Stimulated activated CD8-positive, alpha-beta memory T cell treated with anti-CD3 and anti-CD28 coated beads, Interleukin-15, amount 100 ng/mL, for 24 hours (primary cell): ENCODE results near the gene PLCL1.

Experiments used
- DNase-seq: peaks from one replicate; pipeline ENCODE4 v3.0.0-alpha.2; 2020; ENCODE audit warnings: low read depth

PLCL1 gene

GRCh38 chr2:198116756-198117155 lies 312.4 kb downstream of the PLCL1 start:
- DNase-seq: no peak

GRCh38 chr2:198117406-198118041 lies 313.1 kb downstream of the PLCL1 start:
- DNase-seq: no peak

DNA sequence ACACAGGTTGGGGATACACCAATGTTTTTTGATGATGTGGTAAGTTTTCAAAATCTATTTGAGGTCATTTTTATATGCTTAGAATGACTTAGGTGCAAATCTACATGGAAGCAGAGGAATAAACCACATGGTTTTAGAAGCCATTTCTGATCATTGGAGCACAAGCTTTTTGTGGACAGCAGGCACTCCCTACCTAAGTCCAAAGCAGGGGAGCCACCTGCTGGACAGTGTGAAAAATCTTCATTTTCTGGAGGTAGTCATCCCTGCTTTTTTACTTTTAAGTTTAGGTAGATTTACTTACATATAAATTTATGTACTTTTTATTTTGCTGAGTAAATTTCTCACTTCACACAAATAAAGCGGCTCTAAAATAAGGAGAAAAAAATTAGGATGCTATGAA lies 323.2 kb downstream of the PLCL1 start:
- no peak for DNase-seq

DNA sequence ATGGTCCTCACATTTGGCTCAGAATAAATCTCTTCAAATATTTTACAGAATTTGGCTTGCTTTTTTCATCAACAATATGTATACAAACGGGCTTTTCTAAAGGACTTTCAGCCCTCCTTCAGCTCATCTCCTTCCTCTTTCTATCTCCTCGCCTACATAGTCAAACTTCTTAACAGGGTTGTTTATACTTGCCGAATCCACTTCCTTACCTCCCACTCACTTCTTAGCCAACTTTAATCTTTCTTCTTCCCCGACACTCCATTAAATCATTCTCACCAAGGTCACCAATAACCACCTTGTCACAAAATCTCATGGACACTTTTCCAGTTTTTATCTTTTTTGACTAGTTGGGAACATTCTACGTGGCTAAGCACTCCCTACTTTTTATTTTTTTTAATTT lies 325.2 kb downstream of the PLCL1 start:
- DNase-seq: no peak

- DNase-seq: no peak
Measured at GRCh38 chr2:198134293-198134955, 330.0 kb downstream of the PLCL1 start.

DNA sequence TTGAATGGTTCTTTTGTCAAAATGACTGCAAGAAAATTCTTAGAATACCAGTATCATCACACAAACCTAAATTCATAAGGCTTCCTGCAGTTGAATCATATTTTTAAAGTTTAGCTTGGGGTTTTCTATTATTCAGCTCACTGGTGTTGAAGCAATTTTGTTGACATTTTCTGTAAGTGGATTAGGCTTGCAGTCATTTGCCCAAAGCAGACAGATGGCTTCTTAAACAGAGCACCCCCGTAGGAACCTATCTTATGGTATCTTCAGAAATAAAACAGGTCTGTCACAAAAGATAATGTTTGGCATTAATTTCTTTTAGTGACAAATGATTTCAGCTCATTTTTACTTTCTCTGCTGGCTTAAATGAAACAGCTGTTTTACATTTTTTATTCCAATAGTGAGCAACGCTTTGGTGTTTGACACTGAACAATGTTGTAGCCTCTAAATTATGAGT lies 331.1 kb downstream of the PLCL1 start:
- DNase-seq: no peak

DNA sequence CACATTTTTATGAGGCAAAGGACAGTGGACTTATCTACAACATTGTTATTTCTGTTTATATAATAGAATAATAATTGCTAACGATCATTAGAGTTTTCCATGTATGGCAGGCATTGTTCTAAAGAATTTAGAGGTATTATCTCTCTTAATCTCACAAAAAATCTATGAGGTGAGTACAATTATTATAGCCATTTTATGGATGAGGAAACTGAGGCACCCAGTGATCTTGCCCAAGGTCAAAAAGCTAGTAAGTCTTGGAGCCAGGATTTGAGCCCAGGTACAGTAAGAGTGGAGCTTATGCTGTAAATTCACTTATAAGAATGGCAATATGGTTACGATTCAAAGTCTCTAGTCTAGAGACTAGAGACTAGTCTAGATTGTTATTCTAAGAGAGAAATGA lies 331.7 kb downstream of the PLCL1 start:
- DNase-seq: no peak

GRCh38 chr2:198137733-198138132 lies 333.3 kb downstream of the PLCL1 start:
- no peak for DNase-seq

- DNase-seq: no peak
Measured at GRCh38 chr2:198141726-198142125, 337.3 kb downstream of the PLCL1 start.

DNA sequence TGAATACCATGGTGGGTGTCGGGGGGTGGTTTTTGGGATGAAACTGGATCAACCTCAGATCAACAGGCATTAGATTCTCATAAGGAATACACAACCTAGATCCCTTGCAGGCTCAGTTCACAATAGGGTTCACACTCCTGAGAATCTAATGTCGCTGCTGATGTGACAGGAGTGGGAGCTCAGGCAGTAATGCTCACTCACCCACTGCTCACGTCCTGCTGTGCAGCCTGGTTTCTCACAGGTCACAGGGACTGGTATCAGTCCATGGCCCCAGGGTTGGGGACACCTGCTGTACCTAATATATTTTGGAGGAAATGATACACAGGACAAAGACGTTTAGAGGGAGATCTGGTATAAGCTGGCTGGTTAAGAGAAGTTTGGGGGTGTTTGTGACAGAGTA lies 338.8 kb downstream of the PLCL1 start:
- DNase-seq: no peak

DNA sequence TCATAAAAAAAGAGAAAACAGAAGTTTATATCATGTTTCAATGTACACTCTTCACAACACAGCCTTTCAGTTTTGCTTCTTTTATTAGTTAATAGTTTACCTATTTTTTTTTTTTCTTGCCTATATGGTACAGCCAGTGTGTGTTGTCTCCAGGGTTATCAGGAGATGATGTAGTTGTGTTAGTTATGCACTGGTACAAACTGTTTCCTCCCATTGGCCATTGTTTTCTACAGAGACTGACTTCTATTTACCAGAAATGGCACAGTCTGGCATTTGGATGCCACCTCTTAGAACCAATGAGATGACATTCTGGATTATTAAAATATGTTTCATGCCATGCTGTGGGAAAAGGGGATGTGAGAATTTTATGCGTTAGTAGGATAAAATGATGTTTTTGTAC lies 339.4 kb downstream of the PLCL1 start:
- no peak for DNase-seq

GRCh38 chr2:198144660-198145059 lies 340.3 kb downstream of the PLCL1 start:
- DNase-seq: no peak

GRCh38 chr2:198146346-198146940 lies 342.1 kb downstream of the PLCL1 start:
- DNase-seq: no peak

DNA sequence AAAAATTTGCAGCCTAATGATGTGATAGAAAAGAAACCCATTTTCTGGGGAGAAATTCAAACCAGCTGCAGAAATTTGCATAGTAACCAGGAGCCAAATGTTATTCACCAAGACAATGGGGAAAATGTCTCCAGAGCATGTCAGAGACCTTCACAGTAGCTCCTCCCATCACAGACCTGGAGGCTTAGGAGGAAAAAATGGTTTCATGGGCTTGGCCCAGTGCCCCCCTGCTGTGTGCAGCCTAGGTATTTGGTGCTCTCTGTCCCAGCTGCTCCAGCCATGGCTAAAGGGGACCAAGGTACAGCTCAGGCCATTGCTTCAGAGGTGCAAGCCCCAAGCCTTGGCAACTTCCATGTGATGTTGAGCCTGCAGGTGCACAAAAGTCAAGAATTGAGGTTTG lies 352.9 kb downstream of the PLCL1 start:
- no peak for DNase-seq

DNA sequence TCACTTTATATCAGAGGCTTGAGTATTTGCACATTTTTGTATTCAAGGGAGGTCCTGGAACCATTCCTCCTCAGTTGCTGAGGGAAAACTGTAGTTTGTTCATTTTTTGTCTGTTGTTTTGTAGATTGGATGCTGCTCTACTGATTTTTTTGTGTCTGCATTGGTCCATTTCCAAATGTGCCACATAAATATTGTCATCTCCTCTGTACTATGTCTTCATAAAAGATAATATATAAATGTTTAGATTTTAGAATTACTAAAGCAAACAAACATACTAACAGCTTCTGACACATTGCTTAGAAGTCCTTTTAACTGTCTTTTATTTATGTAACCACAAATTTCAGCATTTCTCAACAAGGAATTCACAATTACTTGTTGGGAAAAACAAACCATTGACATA lies 356.8 kb downstream of the PLCL1 start:
- DNase-seq: no peak

GRCh38 chr2:198162276-198162675 lies 357.9 kb downstream of the PLCL1 start:
- DNase-seq: no peak

DNA sequence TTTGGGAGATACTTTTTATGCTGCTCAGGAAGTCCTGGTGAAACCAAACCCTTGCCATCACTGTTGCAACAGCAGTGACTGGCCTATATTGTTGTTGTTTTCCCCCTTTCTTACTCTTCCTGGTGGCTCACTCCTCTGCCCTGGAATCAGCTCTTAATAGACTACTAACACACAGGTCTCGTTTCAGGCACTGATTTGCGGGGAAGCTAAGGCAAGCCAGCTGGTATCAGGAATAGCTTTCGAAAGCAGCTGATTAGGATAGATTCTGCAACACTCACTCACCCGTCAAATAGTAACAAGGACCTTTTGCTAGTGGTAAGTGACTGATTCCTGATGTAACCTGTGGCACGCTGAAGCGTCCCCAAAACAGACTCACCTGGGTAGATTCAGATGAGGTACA lies 360.4 kb downstream of the PLCL1 start:
- DNase-seq: no peak

DNA sequence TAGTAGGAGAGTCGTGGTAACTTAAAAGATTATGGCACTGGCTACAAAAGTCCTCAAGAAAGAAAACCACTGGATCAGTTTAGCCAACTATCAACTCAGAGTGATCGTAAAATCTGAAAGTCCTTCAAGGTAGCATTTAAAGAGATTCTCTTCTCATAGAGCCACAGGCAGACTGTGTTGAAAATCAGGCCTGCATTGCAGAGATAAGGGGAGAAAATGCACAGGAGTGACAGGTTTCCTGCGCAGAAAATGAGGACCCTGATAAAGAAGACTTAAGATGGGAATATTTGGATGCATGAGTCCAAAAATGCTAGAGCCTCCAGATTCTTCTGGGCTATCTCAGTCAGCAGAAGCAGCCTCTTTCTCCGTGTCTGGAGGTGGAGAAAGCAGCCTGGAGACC lies 360.9 kb downstream of the PLCL1 start:
- DNase-seq: no peak

DNA sequence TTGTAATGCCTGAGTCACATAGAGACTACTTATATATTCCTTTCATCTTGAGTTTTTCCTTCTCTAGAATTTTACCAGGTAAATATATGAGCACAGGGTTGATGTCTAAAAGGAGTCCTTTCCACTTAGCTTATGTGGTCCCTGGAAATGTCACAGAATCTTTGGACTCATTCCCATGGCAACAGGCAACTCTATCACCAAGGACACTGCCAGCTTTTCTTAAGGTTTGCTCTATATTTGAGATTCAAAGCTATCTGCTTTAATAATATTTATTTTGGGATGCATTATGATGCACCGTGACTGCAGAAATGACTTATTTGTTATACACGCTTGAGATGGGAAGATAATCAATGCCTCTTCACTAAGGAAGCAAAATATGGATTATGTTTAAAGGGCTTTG lies 363.0 kb downstream of the PLCL1 start:
- DNase-seq: no peak

DNA sequence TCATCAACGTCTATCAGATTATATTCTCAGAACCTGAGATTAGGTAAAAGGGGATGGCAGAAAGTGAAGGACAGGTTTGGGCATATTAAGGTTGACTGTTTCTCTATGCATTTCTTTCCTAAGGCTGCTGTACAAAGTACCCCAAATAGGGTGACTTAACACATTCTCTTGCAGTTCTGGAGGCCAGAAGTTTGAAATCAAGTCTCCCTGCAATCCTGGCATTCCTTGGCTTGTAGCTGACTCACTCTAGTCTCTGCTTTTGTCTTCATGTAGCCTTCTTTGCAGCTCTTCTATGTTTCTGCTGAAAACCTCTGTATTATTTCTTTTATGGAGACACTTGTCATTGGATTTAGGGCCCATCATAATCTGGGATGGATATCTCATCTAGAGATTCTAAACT lies 364.3 kb downstream of the PLCL1 start:
- no peak for DNase-seq

- DNase-seq: no peak
Measured at GRCh38 chr2:198173242-198173641, 368.8 kb downstream of the PLCL1 start.

- DNase-seq: no peak
Measured at GRCh38 chr2:198173864-198174263, 369.5 kb downstream of the PLCL1 start.

DNA sequence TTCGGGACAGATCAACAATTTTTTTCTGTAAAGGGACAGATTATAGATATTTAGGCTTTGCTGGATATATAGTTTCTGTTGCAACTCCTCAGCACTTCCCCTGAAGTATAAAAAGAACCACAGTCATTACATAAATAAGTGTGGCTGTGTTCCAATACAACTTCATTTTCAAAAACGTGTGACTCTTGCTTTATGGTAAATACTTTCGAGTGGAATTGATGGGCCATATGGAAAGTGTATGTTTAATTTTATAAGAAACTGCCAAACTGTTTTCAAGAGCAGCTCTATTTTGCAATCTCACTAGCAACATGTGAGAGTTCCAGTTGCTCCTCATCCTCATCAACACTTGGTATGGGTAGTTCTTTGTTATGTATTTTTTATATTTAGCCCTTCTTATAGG lies 370.9 kb downstream of the PLCL1 start:
- DNase-seq: no peak

GRCh38 chr2:198177040-198177439 lies 372.6 kb downstream of the PLCL1 start:
- no peak for DNase-seq
